SJCRH30 (cell line): ENCODE data around the gene CCR5AS.
A peak's percentile ranks its signal among the peaks of the same experiment; 100 is the strongest.
"Not testable (repeated sequence)": the region's sequence is repeated elsewhere in the genome, so short reads cannot be mapped to it uniquely, and the experiment has no call there.

Source experiments
- DNase-seq, 2 experiments: peaks; one replicate each; pipeline ENCODE4 v3.0.0-alpha.2; 2015 to 2020
- H3K27ac ChIP-seq: fragments of 250-450 bp; sonication (Bioruptor Pico); 2 replicates; pipeline ENCODE4 v1.5.1; 2020; ENCODE audit warnings: mild to moderate bottlenecking, moderate library complexity
- H3K27me3 ChIP-seq: fragments of 250-450 bp; sonication (Bioruptor Pico); 2 replicates; pipeline ENCODE4 v1.5.1; 2020; ENCODE audit warnings: mild to moderate bottlenecking, moderate library complexity
- H3K36me3 ChIP-seq: fragments of 250-450 bp; sonication (Bioruptor Pico); 2 replicates; pipeline ENCODE4 v1.5.1; 2020; ENCODE audit warnings: mild to moderate bottlenecking, moderate library complexity
- H3K4me1 ChIP-seq: fragments of 250-450 bp; sonication (Bioruptor Pico); 2 replicates; pipeline ENCODE4 v1.5.1; 2020; ENCODE audit warnings: mild to moderate bottlenecking, moderate library complexity
- H3K4me3 ChIP-seq: fragments of 250-450 bp; sonication (Bioruptor Pico); 2 replicates; pipeline ENCODE4 v1.5.1; 2020; ENCODE audit warnings: mild to moderate bottlenecking, moderate library complexity
- H3K9me3 ChIP-seq: fragments of 250-450 bp; sonication (Bioruptor Pico); replicated peaks from 2 replicates; pipeline ENCODE4 v1.5.1; 2020; ENCODE audit warnings: mild to moderate bottlenecking, moderate library complexity

The CCR5AS gene

GRCh38 chr3:46416811-46417510 is 10.1 kb upstream of the CCR5AS start:
- DNase-seq, result no peak
- Histone ChIP-seq H3K36me3 (no peaks in the 10 kb centered on the region), H3K4me3 (no peak overlapping the region), H3K27ac (no peak overlapping the region), H3K9me3 (no peaks in the 10 kb centered on the region), H3K4me1 (no peaks in the 10 kb centered on the region), H3K27me3 (no peaks in the 10 kb centered on the region)

DNA sequence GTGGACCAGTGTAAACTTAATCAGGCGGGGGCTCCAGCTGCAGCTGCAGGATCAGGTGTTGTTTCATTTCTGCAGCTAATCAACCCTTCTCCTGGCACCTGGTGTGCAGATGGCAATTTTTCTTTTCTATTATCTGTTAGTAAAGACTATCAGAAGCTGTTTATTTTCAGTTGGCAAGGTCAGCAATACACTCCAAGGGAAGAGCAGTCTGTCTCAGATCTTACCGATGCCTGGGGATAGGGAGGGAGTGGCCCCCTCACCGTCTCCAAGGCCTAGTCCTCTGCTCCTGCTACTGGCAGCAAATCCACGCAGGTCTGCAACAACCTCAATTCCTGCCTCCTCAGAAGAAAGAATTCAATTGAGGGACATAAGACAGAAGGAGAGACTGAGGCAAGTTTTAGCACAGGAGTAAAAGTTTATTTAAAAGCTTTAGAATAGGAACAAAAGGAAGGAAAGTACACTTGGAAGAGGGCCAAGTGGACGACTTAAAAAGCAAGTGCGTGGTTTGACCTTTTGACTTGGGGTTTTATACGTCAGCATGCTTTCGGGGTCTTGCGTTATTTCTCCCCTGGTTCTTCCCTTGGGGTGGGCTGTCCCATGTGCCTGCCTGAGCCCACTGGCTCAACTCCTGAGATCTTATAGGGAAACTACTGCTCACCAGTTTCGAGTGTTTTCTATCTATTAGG is 9.4 kb upstream of the CCR5AS start:
- Histone ChIP-seq H3K4me1 (no peaks in the 10 kb centered on the region), H3K27ac (no peak overlapping the region), H3K4me3 (no peak overlapping the region), H3K36me3 (no peaks in the 10 kb centered on the region), H3K27me3 (no peaks in the 10 kb centered on the region), H3K9me3 (no peaks in the 10 kb centered on the region)
- DNase-seq, result no peak

DNA sequence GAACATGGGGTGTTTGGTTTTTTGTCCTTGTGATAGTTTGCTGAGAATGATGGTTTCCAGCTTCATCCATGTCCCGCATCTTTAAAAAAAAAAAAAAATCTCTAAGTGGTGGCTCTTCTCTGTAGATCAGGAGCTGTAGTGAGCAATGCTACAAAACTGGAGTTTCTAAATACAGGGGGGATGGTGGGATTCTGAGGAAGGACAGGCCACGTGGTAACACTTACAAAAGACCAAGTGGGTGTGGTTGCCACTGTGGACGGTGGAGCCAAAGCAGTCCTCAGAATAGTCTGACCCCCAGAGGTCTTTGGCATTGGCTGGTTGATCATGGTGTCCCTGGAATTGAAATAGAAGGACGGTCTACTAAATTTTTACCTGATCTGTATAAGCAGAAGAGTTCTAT is 7.9 kb upstream of the CCR5AS start:
- H3K36me3 ChIP-seq, result no peaks in the 10 kb centered on the region
- H3K9me3 ChIP-seq, result no peaks in the 10 kb centered on the region
- H3K27me3 ChIP-seq, result no peaks in the 10 kb centered on the region
- no peaks in the 10 kb centered on the region for H3K4me1 ChIP-seq
- no peak overlapping the region for H3K4me3 ChIP-seq
- no peak for DNase-seq
- H3K27ac ChIP-seq, result no peak overlapping the region

DNA sequence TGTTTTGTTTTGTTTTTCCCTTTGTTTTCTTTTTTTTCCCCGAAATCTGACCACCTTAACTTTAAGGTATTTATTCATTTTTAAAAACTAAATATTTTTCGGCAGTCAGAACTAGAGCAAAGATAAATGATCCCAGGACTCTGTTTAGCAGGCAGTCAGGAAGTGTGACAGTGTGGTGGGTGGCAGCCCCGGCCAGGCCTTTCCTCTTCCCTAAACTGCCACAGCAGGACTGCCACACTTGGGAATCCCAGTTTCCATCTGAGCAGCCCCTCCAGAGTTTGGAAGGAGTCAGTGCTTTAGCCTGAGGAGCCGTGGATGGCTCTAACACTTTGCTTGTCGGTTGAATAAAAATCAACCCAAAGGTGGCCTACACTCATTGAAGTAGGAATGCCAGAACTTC is 7.1 kb upstream of the CCR5AS start:
- H3K4me3 ChIP-seq, result no peak overlapping the region
- no peak overlapping the region for H3K27ac ChIP-seq
- no peak for DNase-seq
- H3K27me3 ChIP-seq, result no peaks in the 10 kb centered on the region
- no peaks in the 10 kb centered on the region for H3K36me3 ChIP-seq
- no peaks in the 10 kb centered on the region for H3K4me1 ChIP-seq
- no peaks in the 10 kb centered on the region for H3K9me3 ChIP-seq

GRCh38 chr3:46412786-46413298 is 6.0 kb upstream of the CCR5AS start:
- Histone ChIP-seq H3K27me3 (no peaks in the 10 kb centered on the region), H3K4me1 (peaks cover 4% of the 10 kb centered on the region), H3K4me3 (no peak overlapping the region), H3K27ac (no peak overlapping the region), H3K9me3 (no peaks in the 10 kb centered on the region), H3K36me3 (no peaks in the 10 kb centered on the region)
- no peak for DNase-seq

DNA sequence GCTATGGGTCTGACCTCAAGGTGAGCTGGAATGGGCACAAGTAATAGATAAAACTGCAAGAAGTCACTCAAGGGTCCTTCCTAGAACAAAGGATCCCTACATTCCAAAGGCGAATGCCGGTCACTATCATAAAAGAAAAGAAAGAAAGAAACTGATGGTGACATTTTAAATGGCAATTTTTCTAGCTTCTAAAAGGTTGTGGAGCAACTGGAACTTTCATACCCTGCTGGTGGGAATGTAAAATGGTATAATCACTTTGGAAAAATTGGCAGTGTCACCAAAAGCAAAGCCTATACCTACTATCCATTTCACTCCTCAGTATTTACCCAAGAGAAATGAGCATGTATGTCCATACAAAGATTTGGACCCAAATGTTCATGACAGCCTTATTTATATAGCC is 4.4 kb upstream of the CCR5AS start:
- Histone ChIP-seq H3K27me3 (no peaks in the 10 kb centered on the region), H3K4me1 (peaks cover 7% of the 10 kb centered on the region), H3K27ac (no peak overlapping the region), H3K36me3 (no peaks in the 10 kb centered on the region), H3K4me3 (no peak overlapping the region), H3K9me3 (no peaks in the 10 kb centered on the region)
- no peak for DNase-seq

DNA sequence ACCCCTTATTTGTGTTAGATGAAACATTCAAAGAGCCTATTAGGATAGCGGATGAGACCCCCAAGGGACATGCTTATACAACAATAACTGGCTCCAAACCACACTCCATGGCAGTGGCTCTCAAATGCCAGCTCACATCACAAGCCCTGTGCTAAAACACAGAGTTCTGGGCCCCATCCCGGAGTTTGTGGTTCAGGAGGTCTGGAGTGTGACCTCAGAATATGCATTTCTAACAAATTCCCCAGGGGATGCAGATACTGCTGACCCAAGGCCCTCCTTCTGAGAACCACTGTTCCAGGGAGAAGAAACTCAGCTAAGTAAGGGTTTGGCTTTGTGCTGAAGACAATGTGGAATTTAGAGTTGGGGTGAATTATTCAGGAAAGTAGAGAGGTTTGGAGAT is 3.8 kb upstream of the CCR5AS start:
- H3K9me3 ChIP-seq, result no peaks in the 10 kb centered on the region
- H3K27ac ChIP-seq, result no peak overlapping the region
- no peaks in the 10 kb centered on the region for H3K36me3 ChIP-seq
- H3K4me3 ChIP-seq, result no peak overlapping the region
- peaks cover 7% of the 10 kb centered on the region for H3K4me1 ChIP-seq
- DNase-seq, result no peak
- no peaks in the 10 kb centered on the region for H3K27me3 ChIP-seq

DNA sequence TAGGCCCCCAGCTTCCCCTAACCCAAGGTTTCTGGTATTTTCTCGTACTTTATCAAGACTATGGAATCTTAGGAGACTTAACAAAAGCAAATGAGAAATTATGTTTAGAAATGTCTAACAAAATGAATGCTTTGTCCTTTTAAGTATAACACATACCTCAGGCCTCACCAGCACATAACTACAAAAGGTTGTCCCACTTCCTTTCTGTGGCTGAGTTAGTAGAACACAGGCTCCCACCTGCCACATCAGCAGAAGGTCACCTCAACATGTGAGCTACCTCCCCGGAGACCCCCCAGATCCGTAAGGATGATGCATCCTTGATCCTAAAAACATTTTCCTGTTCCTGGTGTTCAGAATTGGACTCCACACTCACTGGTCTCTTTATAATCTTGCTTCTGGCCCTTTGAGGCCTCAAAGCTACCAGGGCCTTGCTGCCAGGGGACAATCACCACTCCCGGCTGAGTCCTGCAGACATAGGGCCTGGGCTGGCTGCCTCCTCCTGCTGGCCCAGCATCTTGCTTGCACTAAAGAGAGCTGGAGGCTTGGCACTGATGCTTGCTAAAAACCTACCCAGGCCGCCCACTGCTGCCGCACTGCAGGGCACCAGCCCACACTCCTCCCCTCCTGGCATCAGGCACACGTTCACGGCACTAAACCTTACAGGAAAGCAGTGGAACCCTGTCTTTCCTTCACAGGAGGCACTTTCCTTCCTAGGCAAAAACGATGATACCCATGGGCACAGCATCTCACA is 3.0 kb upstream of the CCR5AS start:
- Histone ChIP-seq H3K27ac (no peak overlapping the region), H3K4me1 (peaks cover 7% of the 10 kb centered on the region), H3K36me3 (no peaks in the 10 kb centered on the region), H3K4me3 (no peak overlapping the region), H3K27me3 (no peaks in the 10 kb centered on the region), H3K9me3 (no peaks in the 10 kb centered on the region)
- DNase-seq, result no peak

DNA sequence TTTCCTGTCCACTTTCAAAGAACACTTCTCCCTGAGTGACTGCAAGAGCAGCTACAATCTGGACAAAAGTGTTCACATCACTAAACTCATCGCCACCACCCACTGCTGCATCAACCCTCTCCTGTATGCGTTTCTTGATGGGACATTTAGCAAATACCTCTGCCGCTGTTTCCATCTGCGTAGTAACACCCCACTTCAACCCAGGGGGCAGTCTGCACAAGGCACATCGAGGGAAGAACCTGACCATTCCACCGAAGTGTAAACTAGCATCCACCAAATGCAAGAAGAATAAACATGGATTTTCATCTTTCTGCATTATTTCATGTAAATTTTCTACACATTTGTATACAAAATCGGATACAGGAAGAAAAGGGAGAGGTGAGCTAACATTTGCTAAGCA is 2.0 kb upstream of the CCR5AS start:
- Histone ChIP-seq H3K9me3 (no peaks in the 10 kb centered on the region), H3K4me3 (no peak overlapping the region), H3K36me3 (no peaks in the 10 kb centered on the region), H3K4me1 (peaks cover 7% of the 10 kb centered on the region), H3K27me3 (no peaks in the 10 kb centered on the region), H3K27ac (no peak overlapping the region)
- no peak for DNase-seq

DNA sequence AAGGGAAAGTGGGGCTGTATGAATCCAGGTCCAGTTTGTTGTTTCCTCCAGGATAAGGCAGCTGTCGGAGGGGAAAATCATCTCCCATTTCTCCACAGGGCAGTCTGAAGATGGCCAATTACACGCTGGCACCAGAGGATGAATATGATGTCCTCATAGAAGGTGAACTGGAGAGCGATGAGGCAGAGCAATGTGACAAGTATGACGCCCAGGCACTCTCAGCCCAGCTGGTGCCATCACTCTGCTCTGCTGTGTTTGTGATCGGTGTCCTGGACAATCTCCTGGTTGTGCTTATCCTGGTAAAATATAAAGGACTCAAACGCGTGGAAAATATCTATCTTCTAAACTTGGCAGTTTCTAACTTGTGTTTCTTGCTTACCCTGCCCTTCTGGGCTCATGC is 1.1 kb upstream of the CCR5AS start:
- no peaks in the 10 kb centered on the region for H3K36me3 ChIP-seq
- peaks cover 7% of the 10 kb centered on the region for H3K4me1 ChIP-seq
- no peaks in the 10 kb centered on the region for H3K9me3 ChIP-seq
- peak; percentile 63 to 77 for DNase-seq
- no peaks in the 10 kb centered on the region for H3K27me3 ChIP-seq
- no peak overlapping the region for H3K4me3 ChIP-seq
- no peak overlapping the region; the same call in 1 of the 2 replicates for H3K27ac ChIP-seq

- no peak for DNase-seq
- no peak overlapping the region for H3K27ac ChIP-seq
Measured at GRCh38 chr3:46406443-46406787, 451 bp downstream of the CCR5AS start.

DNA sequence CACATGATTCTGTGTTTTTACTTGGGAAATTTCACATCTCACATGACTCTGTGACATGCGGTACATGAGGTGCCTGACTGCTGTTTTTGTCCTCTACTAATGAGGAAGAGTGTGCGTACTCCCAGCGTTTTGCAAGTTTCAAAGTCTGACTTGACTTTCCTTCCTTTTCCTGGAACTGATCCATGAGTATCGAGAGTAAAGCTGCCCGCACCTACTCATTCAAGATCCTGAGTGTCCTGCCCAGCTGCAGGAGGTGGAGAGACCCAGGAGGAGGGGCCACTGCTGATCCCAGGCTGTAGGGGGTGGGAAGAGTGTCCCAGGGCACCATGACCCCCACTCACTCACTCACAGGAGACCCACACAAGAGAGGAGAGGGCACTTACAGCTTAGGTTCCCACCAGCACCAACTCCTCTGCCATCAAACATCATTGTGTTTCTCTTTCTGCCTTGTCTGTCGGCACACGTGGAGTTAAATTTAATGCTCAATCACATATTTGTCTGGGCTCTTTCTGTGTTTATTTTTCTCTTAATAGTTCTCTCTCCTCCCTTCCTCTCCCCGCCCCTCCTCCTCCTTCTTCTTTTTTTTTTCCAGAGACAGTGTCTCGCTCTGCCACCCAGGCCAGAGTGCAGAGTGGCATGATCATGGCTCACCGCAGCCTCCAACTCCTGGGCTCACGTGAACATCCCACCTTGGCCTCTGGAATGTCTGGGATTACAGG is 1.4 kb downstream of the CCR5AS start:
- no peaks in the 10 kb centered on the region for H3K36me3 ChIP-seq
- H3K27ac ChIP-seq, result no peak overlapping the region
- H3K27me3 ChIP-seq, result no peaks in the 10 kb centered on the region
- no peaks in the 10 kb centered on the region for H3K9me3 ChIP-seq
- no peak overlapping the region for H3K4me3 ChIP-seq
- DNase-seq, result no peak
- peaks cover 7% of the 10 kb centered on the region for H3K4me1 ChIP-seq

More at GRCh38 chr3:46406443-46406787, 451 bp downstream of the CCR5AS start:
- Histone ChIP-seq H3K36me3 (no peaks in the 10 kb centered on the region), H3K27me3 (no peaks in the 10 kb centered on the region), H3K4me3 (no peak overlapping the region), H3K4me1 (peaks cover 7% of the 10 kb centered on the region), H3K9me3 (no peaks in the 10 kb centered on the region)

DNA sequence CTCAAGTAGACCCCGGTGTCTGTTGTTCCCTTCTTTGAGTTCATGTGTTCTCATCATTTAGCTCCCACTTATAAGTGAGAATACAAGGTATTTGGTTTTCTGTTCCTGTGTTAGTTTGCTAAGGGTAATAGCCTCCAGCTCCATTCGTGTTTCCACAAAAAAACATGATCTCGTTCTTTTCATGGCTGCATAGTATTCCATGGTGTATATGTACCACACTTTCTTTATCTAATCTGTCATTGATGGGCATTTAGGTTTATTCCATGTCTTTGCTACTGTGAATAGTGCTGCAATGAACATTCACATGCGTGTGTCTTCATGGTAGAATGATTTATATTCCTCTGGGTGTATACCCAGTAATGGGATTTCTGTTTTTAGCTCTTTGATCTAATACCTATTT is 4.0 kb downstream of the CCR5AS start:
- not testable (repeated sequence) for H3K27me3 ChIP-seq, H3K36me3 ChIP-seq, H3K4me3 ChIP-seq, H3K4me1 ChIP-seq, H3K27ac ChIP-seq, DNase-seq, H3K9me3 ChIP-seq

DNA sequence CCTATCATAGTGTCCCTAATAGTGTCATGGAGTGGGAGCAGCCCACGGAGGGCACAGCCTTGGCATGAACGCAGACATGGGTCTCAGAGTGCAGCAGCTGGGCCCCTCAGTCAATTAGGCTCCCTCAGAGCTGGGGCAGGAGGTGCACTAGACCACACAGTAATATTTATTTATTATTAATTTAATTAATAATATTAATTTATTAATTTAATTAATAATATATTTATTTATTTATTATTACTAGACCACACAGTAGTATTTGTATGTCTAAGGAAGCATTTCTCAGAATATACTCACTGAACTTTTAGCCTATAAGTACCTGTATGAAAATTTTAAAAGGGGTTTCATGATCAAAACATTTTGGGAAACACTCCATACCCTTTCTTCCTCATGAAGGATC is 5.3 kb downstream of the CCR5AS start:
- no peak for DNase-seq
- H3K4me1 ChIP-seq, result no peaks in the 10 kb centered on the region
- H3K27ac ChIP-seq, result no peak overlapping the region

DNA sequence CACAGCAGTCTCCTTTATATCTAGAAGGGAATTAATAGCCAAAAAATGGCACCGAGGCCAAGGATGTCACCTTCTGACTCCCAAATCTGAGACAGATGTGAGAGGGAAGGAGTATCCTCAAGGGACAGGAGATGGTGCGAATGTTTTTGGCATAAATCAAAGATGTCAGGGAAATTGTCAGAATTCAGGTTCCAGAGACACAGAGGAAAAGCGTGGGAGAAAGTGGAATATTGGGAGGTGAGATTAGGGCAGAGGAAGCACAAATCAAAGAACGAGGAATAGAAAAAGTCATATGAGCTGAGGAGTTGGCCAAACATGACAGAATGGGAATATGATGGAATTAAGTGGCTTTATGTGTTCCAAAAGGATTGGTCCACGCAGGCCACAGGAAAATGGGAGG is 6.0 kb downstream of the CCR5AS start:
- Histone ChIP-seq H3K36me3 (no peaks in the 10 kb centered on the region), H3K27me3 (no peaks in the 10 kb centered on the region), H3K4me1 (no peaks in the 10 kb centered on the region), H3K9me3 (no peaks in the 10 kb centered on the region), H3K27ac (no peak overlapping the region), H3K4me3 (no peak overlapping the region)
- DNase-seq, result no peak

More for the DNA sequence above, 5.3 kb downstream of the CCR5AS start:
- no peaks in the 10 kb centered on the region for H3K36me3 ChIP-seq
- H3K4me3 ChIP-seq, result no peak overlapping the region
- H3K9me3 ChIP-seq, result no peaks in the 10 kb centered on the region
- no peaks in the 10 kb centered on the region for H3K27me3 ChIP-seq
